SK-N-MC (cell line): ENCODE data around the gene BRIP1.

Experiments used
- EZH2 ChIP-seq: fragments of 200-600 bp; sonication (generic); IDR thresholded peaks from one replicate; pipeline ENCODE4 v1.6.1; 2017; ENCODE audit warnings: antibody characterized with exemption
- POLR2AphosphoS5 ChIP-seq: IDR thresholded peaks from 2 replicates; pipeline ENCODE4 v1.6.1; 2012; ENCODE audit warnings: mild to moderate bottlenecking, low read depth, low read length, borderline replicate concordance

DNA sequence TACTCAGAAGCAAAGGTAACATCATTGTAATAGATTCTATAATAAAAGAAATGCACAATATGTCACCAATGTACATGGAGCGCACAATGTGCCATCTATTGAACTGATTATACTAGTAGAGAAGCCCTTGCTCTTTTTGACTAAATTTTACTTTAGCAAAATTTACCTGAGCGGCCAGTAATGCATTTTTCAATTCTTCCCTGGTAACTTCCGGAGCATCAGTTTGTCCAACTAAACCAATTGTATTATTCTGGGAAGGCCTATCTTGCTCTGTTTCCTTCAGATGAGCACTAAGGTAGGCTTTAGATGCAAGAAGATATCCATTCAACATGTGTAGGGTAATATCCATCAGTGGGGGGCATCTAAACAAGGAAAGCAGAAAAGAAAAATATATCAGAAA, 8.8 kb upstream of the BRIP1 start:
- TF ChIP-seq EZH2, result no peak
- TF ChIP-seq POLR2AphosphoS5, result no peak
